GM19397 (cell line): Measurements from ENCODE around the gene TMEM87B.
"Not testable (repeated sequence)": the region's sequence is repeated elsewhere in the genome, so short reads cannot be mapped to it uniquely, and the experiment has no call there.

Experiments
- ATAC-seq: cut with Tn5 transposase; IDR thresholded peaks from one replicate; pipeline ENCODE4 v1.9.1; 2021; ENCODE audit warnings: mild to moderate bottlenecking, moderate library complexity; ENCODE audit not compliant: unreplicated experiment

Gene TMEM87B

GRCh38 chr2:112113354-112113753 is 58.3 kb downstream of the TMEM87B start:
- not testable (repeated sequence) for ATAC-seq

GRCh38 chr2:112118148-112118547 is 63.1 kb downstream of the TMEM87B start:
- no peak for ATAC-seq

- ATAC-seq, result no peak
These were observed 66.7 kb downstream of the TMEM87B start for GRCh38 chr2:112121682-112122254.

GRCh38 chr2:112129060-112129459 is 74.0 kb downstream of the TMEM87B start:
- ATAC-seq, result no peak

GRCh38 chr2:112133344-112133743 is 78.3 kb downstream of the TMEM87B start:
- ATAC-seq, result no peak

GRCh38 chr2:112134120-112134519 is 79.1 kb downstream of the TMEM87B start:
- ATAC-seq, result no peak

GRCh38 chr2:112136096-112136495 is 81.0 kb downstream of the TMEM87B start:
- no peak for ATAC-seq

- ATAC-seq, result no peak
These were observed 82.6 kb downstream of the TMEM87B start for GRCh38 chr2:112137516-112138158.

- ATAC-seq, result no peak
These were observed 83.3 kb downstream of the TMEM87B start, which contains the start of gene FBLN7 for GRCh38 chr2:112138159-112139032. FBLN7 (plus strand) TSS chr2:112138385; CDS start chr2:112138656, 271 bp downstream.

- not testable (repeated sequence) for ATAC-seq
These were observed 84.1 kb downstream of the TMEM87B start for GRCh38 chr2:112139033-112139614.

GRCh38 chr2:112139661-112140204 is 84.7 kb downstream of the TMEM87B start:
- not testable (repeated sequence) for ATAC-seq

GRCh38 chr2:112140205-112140802 is 85.2 kb downstream of the TMEM87B start:
- ATAC-seq, result no peak

GRCh38 chr2:112140899-112141625 is 86.0 kb downstream of the TMEM87B start:
- ATAC-seq, result no peak

GRCh38 chr2:112141626-112142007 is 86.5 kb downstream of the TMEM87B start:
- no peak for ATAC-seq

GRCh38 chr2:112142525-112143078 is 87.5 kb downstream of the TMEM87B start:
- no peak for ATAC-seq

GRCh38 chr2:112143150-112143549 is 88.1 kb downstream of the TMEM87B start:
- ATAC-seq, result no peak

GRCh38 chr2:112144966-112145365 is 89.9 kb downstream of the TMEM87B start:
- no peak for ATAC-seq

- no peak for ATAC-seq
These were observed 92.5 kb downstream of the TMEM87B start for GRCh38 chr2:112147382-112148168.

GRCh38 chr2:112148477-112148876 is 93.4 kb downstream of the TMEM87B start:
- no peak for ATAC-seq
